Mesendoderm (in vitro differentiated cells): Measurements from ENCODE around the gene KCNAB2.

Experiments used
- DNase-seq: peaks from one replicate; pipeline ENCODE4 v3.0.0; 2013
- H2AK5ac ChIP-seq: 2 replicates; pipeline ENCODE4 v1.6.1; 2013; ENCODE audit warnings: low read length, inconsistent platforms
- H2BK120ac ChIP-seq: 2 replicates; pipeline ENCODE4 v1.6.1; 2013; ENCODE audit warnings: low read depth, mild to moderate bottlenecking, low read length, moderate library complexity, mixed read lengths
- H2BK15ac ChIP-seq: replicated peaks from 2 replicates; pipeline ENCODE4 v1.6.1; 2013; ENCODE audit warnings: low read depth, mild to moderate bottlenecking, moderate library complexity
- H2BK5ac ChIP-seq: 2 replicates; pipeline ENCODE4 v1.6.1; 2013; ENCODE audit warnings: low read length, inconsistent platforms
- H3K18ac ChIP-seq: 2 replicates; pipeline ENCODE4 v1.6.1; 2013; ENCODE audit warnings: mild to moderate bottlenecking, low read length, mixed read lengths
- H3K23ac ChIP-seq: one replicate; pipeline ENCODE4 v1.6.1; 2013; ENCODE audit warnings: low read length
- H3K27ac ChIP-seq: 2 replicates; pipeline ENCODE4 v1.5.1; 2013; ENCODE audit warnings: low read depth, mild to moderate bottlenecking, inconsistent platforms, low read length, moderate library complexity
- H3K27me3 ChIP-seq: 2 replicates; pipeline ENCODE4 v1.6.1; 2013; ENCODE audit warnings: low read length, control low read depth, mild to moderate bottlenecking, inconsistent platforms; ENCODE audit not compliant: insufficient read depth, poor library complexity
- H3K36me3 ChIP-seq: 2 replicates; pipeline ENCODE4 v1.6.1; 2013; ENCODE audit warnings: low read length, inconsistent platforms; ENCODE audit not compliant: control insufficient read depth, insufficient read depth
- H3K4ac ChIP-seq: one replicate; pipeline ENCODE4 v1.6.1; 2013; ENCODE audit warnings: low read depth, mild to moderate bottlenecking, low read length, moderate library complexity
- H3K4me1 ChIP-seq: 2 replicates; pipeline ENCODE4 v1.6.1; 2013; ENCODE audit warnings: low read depth, low read length, inconsistent platforms; ENCODE audit not compliant: control insufficient read depth
- H3K4me2 ChIP-seq: 2 replicates; pipeline ENCODE4 v1.6.1; 2013; ENCODE audit warnings: low read length
- H3K4me3 ChIP-seq: 2 replicates; pipeline ENCODE4 v1.5.1; 2013; ENCODE audit warnings: mild to moderate bottlenecking, low read length
- H3K56ac ChIP-seq: one replicate; pipeline ENCODE4 v1.6.1; 2013; ENCODE audit warnings: low read length
- H3K79me1 ChIP-seq: 2 replicates; pipeline ENCODE4 v1.6.1; 2013; ENCODE audit warnings: low read length, inconsistent platforms
- H3K79me2 ChIP-seq: 2 replicates; pipeline ENCODE4 v1.6.1; 2013; ENCODE audit warnings: mild to moderate bottlenecking, low read length; ENCODE audit not compliant: control insufficient read depth, insufficient read depth
- H3K9ac ChIP-seq: 2 replicates; pipeline ENCODE4 v1.6.1; 2013; ENCODE audit warnings: low read length, inconsistent platforms
- H4K5ac ChIP-seq: one replicate; pipeline ENCODE4 v1.6.1; 2013; ENCODE audit warnings: low read length
- H4K8ac ChIP-seq: one replicate; pipeline ENCODE4 v1.6.1; 2013; ENCODE audit warnings: low read depth, mild to moderate bottlenecking, control low read depth, low read length, moderate library complexity
- WGBS: extraction: QIAGEN DNeasy Blood & Tissue Kit; methylation state at CpG from one replicate; pipeline ENCODE4 v1.1.7; 2013; ENCODE audit warnings: low lambda C conversion rate, missing lambda C conversion rate; ENCODE audit not compliant: insufficient coverage; ENCODE audit errors: extremely low coverage; 5-methylcytosine and 5-hydroxymethylcytosine counted together

KCNAB2 gene

GRCh38 chr1:6090996-6091822 is 45.5 kb downstream of the KCNAB2 start:
- no peak overlapping the region for H2BK15ac ChIP-seq
- H3K4me3 ChIP-seq, result no peak overlapping the region
- no peak overlapping the region for H3K4ac ChIP-seq
- H3K23ac ChIP-seq, result no peak overlapping the region
- H3K27ac ChIP-seq, result no peak overlapping the region
- no CpG with 5 or more reads among the region's 25 CpGs for WGBS
- DNase-seq, result no peak
- H3K4me2 ChIP-seq, result no peak overlapping the region
- no peak overlapping the region for H2AK5ac ChIP-seq
- H3K56ac ChIP-seq, result no peak overlapping the region
- no peaks in the 10 kb centered on the region for H3K79me2 ChIP-seq
- H4K5ac ChIP-seq, result no peak overlapping the region
- no peaks in the 10 kb centered on the region for H3K4me1 ChIP-seq
- H4K8ac ChIP-seq, result no peak overlapping the region
- no peak overlapping the region for H2BK120ac ChIP-seq
- H3K27me3 ChIP-seq, result no peaks in the 10 kb centered on the region
- no peak overlapping the region for H3K18ac ChIP-seq
- H3K9ac ChIP-seq, result no peak overlapping the region
- H3K36me3 ChIP-seq, result no peaks in the 10 kb centered on the region
- H3K79me1 ChIP-seq, result no peaks in the 10 kb centered on the region
- H2BK5ac ChIP-seq, result no peak overlapping the region

- Histone ChIP-seq H2BK15ac (no peak overlapping the region), H3K56ac (no peak overlapping the region), H3K27me3 (no peaks in the 10 kb centered on the region), H3K4me3 (no peak overlapping the region), H2BK120ac (no peak overlapping the region), H3K79me2 (no peaks in the 10 kb centered on the region), H4K5ac (no peak overlapping the region), H3K36me3 (no peaks in the 10 kb centered on the region), H3K18ac (no peak overlapping the region), H3K4me1 (no peaks in the 10 kb centered on the region), H3K9ac (no peak overlapping the region), H3K27ac (no peak overlapping the region), H2AK5ac (no peak overlapping the region), H4K8ac (no peak overlapping the region), H3K23ac (no peak overlapping the region), H2BK5ac (no peak overlapping the region), H3K4ac (no peak overlapping the region), H3K79me1 (no peaks in the 10 kb centered on the region), H3K4me2 (no peak overlapping the region)
- no peak for DNase-seq
- WGBS, result no CpG with 5 or more reads among the region's 10 CpGs
Observed at GRCh38 chr1:6091823-6092109, 46.1 kb downstream of the KCNAB2 start.

GRCh38 chr1:6092211-6092610 is 46.5 kb downstream of the KCNAB2 start:
- H2BK15ac ChIP-seq, result no peak overlapping the region
- no peaks in the 10 kb centered on the region for H3K36me3 ChIP-seq
- no peak overlapping the region for H2BK5ac ChIP-seq
- H3K4ac ChIP-seq, result no peak overlapping the region
- H3K79me1 ChIP-seq, result no peaks in the 10 kb centered on the region
- no peak overlapping the region for H2BK120ac ChIP-seq
- no peak for DNase-seq
- H4K8ac ChIP-seq, result no peak overlapping the region
- no peaks in the 10 kb centered on the region for H3K79me2 ChIP-seq
- WGBS, result no CpG with 5 or more reads among the region's 10 CpGs
- H3K56ac ChIP-seq, result no peak overlapping the region
- H2AK5ac ChIP-seq, result no peak overlapping the region
- H3K4me2 ChIP-seq, result no peak overlapping the region
- no peaks in the 10 kb centered on the region for H3K27me3 ChIP-seq
- no peak overlapping the region for H3K23ac ChIP-seq
- no peak overlapping the region for H3K18ac ChIP-seq
- no peaks in the 10 kb centered on the region for H3K4me1 ChIP-seq
- H3K9ac ChIP-seq, result no peak overlapping the region
- H3K4me3 ChIP-seq, result no peak overlapping the region
- H4K5ac ChIP-seq, result no peak overlapping the region
- no peak overlapping the region for H3K27ac ChIP-seq

GRCh38 chr1:6093071-6093470 is 47.4 kb downstream of the KCNAB2 start:
- Histone ChIP-seq H2BK5ac (no peak overlapping the region), H3K4me3 (no peak overlapping the region), H3K18ac (no peak overlapping the region), H4K8ac (no peak overlapping the region), H3K36me3 (no peaks in the 10 kb centered on the region), H3K27ac (no peak overlapping the region), H2BK120ac (no peak overlapping the region), H2BK15ac (no peak overlapping the region), H3K4me1 (no peaks in the 10 kb centered on the region), H3K79me1 (no peaks in the 10 kb centered on the region), H3K79me2 (no peaks in the 10 kb centered on the region), H3K9ac (no peak overlapping the region), H3K27me3 (no peaks in the 10 kb centered on the region), H2AK5ac (no peak overlapping the region), H3K4ac (no peak overlapping the region), H3K4me2 (no peak overlapping the region), H4K5ac (no peak overlapping the region), H3K56ac (no peak overlapping the region), H3K23ac (no peak overlapping the region)
- DNase-seq, result no peak
- no CpG with 5 or more reads among the region's 10 CpGs for WGBS

GRCh38 chr1:6093611-6094010 is 47.9 kb downstream of the KCNAB2 start:
- WGBS, result no CpG with 5 or more reads among the region's 9 CpGs
- Histone ChIP-seq H3K18ac (no peak overlapping the region), H3K79me1 (no peaks in the 10 kb centered on the region), H3K56ac (no peak overlapping the region), H2BK15ac (no peak overlapping the region), H3K27ac (no peak overlapping the region), H3K4me1 (no peaks in the 10 kb centered on the region), H3K4ac (no peak overlapping the region), H3K9ac (no peak overlapping the region), H3K27me3 (no peaks in the 10 kb centered on the region), H3K4me3 (no peak overlapping the region), H2BK120ac (no peak overlapping the region), H4K8ac (no peak overlapping the region), H3K4me2 (no peak overlapping the region), H2AK5ac (no peak overlapping the region), H2BK5ac (no peak overlapping the region), H4K5ac (no peak overlapping the region), H3K36me3 (no peaks in the 10 kb centered on the region), H3K79me2 (no peaks in the 10 kb centered on the region), H3K23ac (no peak overlapping the region)
- no peak for DNase-seq

GRCh38 chr1:6094246-6094645 is 48.6 kb downstream of the KCNAB2 start:
- no CpG with 5 or more reads among the region's 19 CpGs for WGBS

More at GRCh38 chr1:6094246-6094645, 48.6 kb downstream of the KCNAB2 start:
- Histone ChIP-seq H3K27ac (no peak overlapping the region), H3K23ac (no peak overlapping the region), H3K4ac (no peak overlapping the region), H2BK15ac (no peak overlapping the region), H3K4me3 (no peak overlapping the region), H3K56ac (no peak overlapping the region), H4K8ac (no peak overlapping the region), H3K79me2 (no peaks in the 10 kb centered on the region), H3K4me2 (no peak overlapping the region), H2BK5ac (no peak overlapping the region), H3K36me3 (no peaks in the 10 kb centered on the region), H3K27me3 (no peaks in the 10 kb centered on the region), H4K5ac (no peak overlapping the region), H2BK120ac (no peak overlapping the region), H3K9ac (no peak overlapping the region), H3K18ac (no peak overlapping the region), H3K4me1 (no peaks in the 10 kb centered on the region), H3K79me1 (no peaks in the 10 kb centered on the region), H2AK5ac (no peak overlapping the region)
- DNase-seq, result no peak
